Activated T-cell treated with anti-CD3 and anti-CD28 coated beads for 1 hour (primary cell): ENCODE data around the gene RRP7A.
"Not testable (repeated sequence)": the region's sequence is repeated elsewhere in the genome, so short reads cannot be mapped to it uniquely, and the experiment has no call there.

Source experiments
- DNase-seq: peaks from one replicate; pipeline ENCODE4 v3.0.0-alpha.2; 2020; ENCODE audit warnings: low read depth

Gene RRP7A

DNA sequence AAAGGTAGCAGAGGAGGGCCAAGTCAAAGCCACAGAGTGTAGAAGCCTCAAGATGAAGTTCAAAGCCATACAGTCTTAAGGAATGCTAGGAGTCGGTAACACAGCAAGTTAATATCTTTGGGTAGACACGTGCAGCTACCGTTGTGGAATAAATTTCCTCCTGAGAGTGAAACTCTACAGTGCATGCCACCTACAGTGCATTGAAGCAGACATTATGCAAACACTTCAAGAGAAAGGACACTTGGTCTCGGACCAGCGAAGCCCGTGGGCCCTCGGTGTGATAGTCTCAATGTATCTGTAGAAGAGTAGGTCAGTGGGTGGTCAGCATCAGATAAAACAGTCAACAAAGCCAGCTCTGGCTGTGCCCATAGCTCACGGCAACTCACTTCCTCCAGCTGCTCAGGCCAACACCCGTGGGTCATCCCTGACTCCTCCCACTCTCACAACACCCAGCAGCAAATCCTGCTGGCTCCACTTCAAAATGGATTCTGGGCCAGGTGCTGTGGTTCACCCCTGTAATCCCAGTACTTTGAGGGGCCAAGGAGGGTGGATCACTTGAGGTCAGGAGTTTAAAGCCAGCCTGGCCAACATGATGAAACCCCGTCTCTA is 24.0 kb downstream of the RRP7A start:
- DNase-seq: not testable (repeated sequence)

DNA sequence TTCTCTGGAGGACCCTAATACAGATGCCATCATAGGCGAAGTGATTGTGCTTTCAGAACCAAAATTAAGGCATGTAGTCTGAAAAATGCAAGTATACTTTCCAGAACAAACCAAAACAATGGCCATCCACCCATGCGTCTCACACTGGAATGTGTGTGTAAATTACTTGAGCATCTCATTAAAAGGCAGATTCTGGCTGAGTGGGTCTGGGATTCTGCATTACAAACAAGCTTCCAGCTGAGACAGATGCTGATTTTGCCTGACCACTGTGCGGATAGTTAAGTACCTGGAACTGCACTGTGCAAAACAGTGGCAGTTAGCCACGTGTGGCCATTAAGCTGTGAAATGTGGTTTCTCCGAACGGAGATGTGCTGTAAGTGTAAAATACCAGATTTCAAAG is 26.2 kb downstream of the RRP7A start:
- DNase-seq: no peak

DNA sequence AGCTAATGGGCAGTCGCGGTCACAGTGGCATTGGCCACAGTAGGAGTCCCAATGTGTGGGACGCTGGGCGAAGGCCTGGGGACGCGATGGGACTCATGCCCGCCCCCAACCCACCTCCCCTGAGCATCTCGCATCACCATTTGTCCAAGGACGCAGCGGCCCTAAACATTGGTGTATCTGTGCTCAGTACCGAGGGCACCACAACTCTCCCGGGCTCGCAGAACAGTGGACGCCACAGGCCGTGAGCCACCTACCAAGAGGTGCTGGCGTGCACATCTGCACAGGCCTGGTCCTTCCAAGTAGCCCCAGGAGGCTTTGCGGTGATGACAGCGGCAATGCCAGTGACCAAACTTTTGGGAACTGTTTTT is 27.3 kb downstream of the RRP7A start:
- DNase-seq: no peak

DNA sequence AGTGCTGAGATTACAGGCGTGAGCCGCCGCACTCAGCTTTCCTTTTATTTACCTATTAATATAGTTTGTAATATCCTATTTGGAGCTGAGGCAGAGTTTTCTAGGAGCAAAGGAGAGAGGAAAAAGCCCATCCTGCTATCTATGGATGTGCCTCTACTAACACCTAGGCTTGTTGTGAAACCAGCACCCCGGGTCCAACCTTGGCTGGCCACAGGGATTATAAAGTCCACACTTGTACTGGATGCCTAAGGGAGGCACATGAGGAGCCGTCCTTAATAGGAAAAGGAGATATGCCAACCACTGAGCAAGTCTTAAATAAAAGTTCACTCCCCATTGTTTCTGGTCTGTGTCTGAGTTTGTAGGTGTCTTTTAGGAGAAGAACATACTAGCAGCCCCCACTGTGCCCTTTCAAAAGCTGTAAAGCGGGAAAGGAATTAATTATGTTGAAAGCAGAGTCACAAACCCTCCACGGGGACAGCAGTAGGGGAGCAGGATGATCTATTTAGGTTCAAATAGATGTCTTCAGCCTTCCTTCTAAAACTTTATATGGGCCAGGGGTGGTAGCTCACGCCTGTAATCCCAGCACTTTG is 29.3 kb downstream of the RRP7A start:
- DNase-seq: no peak

DNA sequence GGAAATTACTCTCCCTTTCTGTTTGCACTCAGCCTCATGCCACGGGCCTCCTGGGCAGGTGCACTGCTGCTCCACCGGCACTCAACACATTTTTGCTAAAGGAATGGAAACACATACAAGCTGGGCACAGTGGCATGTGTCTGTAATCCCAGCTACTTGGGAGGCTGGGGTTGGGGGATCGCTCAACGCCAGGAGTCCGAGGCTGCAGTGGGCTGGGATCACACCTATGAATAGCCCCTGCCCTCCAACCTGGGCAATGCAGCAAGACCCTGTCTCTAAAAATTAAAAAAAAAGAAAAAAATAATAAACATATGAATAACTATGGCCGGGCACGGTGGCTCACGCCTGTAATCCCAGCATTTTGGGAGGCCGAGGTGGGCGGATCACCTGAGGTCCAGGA is 30.6 kb downstream of the RRP7A start:
- no peak for DNase-seq

DNA sequence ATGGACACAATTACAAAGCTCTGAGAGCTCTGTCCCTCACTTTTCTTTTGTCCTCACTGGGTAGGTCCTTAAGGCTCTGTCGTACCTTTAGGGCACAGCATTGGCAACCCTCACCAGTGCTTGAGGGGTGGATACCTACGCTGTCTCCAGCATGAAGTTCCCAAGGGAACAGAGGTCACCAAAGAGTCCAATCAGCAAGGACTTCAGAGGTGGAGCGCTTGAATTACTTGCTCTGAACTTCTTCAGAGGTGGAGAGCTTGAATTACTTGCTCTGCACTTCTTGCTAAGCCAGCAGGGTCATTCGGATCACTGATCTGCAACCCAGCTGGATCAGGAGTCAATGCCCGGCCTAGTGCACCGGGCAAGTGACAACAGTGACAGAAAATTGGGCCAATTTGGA is 35.1 kb downstream of the RRP7A start:
- DNase-seq: no peak

DNA sequence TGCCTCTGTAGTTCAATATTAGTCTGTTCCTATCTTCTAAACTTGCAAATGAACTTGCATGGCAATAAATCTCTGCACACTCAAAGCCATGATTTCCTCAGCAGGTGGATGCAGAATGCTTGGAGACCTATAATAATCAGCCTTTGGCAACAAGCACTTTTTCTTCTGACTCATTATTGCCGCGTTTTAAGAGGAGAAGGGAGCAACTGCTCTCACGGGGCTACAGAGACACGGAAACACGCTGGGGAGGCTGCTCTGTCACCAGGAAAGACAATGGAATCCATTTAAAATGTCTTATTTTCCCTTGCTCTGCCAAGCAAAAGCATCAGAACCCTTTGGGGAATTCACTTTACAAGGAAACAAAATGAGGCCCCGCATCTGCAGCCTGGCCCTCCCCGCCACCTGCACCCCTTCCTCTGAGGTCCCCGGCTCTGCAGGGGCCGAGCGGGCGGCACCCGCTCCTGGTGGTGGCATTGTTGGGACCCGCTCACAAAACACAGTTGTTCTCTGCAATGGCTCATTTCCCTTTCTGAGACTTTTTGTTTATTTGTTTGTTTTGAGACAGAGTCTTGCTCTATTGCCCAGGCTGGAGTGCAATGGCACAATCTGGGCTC is 35.9 kb downstream of the RRP7A start:
- DNase-seq: not testable (repeated sequence)

DNA sequence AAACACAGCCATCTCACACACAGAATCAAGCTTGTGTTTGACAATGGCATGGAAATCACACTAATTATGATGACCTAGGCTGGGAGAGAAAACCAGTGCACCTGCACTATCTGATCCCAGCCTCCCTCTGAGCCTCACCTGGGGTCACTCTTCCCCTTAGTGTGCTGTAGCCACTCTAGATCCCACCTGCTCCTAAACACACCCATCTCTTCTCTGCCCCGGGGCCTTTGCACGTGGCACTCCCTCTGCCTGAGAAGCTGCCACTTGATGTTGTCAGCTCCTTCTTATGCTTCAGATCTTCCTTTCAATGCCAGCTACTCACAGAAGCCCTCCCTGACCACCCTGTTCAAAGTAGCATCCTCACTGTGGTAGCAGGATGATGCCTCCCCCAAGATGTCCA is 44.5 kb downstream of the RRP7A start:
- DNase-seq: no peak

DNA sequence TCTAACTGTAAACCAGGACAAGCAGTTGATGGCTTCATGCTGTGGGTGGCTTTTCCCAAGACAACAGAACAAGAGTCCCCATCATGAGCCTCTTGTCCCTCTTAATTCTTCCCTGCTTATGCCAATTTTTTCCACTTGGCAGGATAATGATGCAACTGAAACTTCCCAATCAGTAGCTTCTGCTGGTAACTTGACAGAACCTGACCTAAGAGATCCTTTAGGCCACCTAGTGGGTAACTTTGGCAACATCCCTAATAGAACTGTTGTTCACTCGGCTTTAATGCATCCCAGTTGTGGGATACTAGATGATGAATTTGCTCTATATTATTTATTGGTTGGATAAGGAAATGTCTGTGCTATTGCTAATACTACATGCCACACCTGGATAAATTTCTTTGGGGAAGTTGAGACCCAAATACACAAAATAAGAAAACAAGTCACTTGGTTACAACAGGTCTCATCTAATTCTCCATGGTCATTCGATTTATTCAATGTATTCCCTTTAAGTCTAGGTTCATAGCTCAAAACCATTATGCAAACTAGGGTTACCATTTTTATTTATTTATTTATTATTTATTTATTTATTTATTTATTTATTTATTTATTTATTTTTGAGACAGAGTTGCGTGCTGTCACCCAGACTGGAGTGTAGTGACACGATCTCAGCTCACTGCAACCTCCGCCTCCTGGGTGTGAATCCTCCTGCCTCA is 46.0 kb downstream of the RRP7A start:
- no peak for DNase-seq

DNA sequence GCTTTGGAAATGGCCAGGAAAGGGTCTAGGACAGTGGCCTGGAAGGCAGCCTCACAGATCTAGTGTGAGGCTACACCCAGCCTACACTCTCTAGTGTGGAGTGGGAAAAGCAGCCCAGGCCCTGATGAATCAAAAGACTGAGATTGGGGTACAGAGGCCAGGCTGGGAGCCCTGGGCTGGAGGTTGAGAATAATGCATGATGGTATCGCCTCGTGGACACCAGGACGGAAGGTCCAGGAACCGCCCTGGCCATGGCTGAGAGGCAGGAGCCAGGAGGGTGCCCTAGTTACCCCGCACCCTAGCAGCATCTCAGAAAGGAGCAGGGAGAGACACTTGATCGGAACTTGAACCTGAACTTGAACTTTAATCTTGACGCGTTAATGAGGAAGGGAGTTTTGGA is 46.9 kb downstream of the RRP7A start:
- DNase-seq: no peak

DNA sequence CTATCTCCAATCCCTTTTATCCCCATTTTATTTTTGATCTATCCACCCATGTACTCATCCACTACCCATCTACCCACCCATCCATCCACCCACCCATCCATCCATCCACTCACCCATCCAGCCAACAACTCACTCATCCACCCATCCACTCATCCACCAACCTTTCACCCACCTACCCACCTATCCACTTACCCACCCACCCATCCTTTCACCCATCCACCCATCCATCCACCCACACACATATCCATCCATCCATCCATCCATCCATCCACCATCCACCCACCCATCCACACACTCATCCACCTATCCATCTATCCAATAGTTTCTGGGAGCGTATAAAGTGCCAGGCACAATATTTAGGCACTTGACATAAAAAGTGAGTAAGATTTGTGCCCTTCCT is 48.2 kb downstream of the RRP7A start:
- DNase-seq: no peak

DNA sequence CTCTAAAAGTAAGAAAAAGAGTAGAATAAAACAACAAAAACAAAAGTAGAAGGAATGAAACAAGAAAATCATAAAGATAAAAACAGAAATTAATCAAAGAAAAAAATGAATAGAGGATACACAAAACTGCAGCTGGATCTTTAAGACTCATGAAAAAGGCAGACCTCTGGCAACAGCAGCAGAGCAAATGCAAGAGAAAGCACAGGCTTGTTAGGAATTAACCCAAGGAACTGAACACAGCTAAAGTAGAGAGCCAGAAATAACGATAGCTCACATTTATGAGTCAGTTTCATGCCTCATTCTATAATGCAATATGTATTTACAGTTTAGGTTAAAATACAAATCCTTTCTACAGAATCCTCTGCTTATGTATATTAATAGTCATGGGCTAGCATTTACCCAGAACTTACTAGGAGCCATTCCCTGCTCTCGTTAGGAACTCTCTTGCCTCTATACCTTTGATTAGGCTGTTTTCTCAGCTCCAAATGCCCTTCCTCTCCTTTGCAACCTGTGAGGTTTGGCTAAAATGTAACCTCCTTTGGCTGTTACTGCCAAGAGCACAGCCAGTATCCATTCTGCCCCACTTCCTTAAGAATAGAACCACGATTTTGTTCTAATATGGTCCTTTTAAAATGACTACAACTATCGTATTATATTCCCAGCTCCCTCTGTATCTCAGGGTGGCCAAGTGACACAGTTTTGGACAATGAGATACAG is 49.1 kb downstream of the RRP7A start:
- DNase-seq: no peak

DNA sequence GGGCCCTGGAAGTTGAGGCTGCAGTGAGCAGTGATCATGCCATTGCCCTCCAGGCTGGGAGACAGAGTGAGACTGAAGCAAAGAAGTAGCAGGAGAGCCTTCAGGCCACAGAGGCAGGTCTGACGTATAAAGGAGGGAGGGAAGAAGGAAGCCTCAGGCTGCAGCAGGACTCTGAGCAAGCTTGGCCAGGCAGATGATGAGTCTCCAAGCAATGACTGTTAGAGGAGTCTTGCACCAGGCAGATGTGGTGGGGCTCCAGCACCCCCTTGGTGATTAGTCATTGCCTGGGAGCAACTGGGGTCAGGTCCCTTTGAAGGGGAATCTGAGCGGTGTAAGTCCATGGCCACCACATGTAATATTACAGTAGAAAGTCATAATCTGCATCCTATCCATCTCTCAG is 50.8 kb downstream of the RRP7A start:
- DNase-seq: no peak

DNA sequence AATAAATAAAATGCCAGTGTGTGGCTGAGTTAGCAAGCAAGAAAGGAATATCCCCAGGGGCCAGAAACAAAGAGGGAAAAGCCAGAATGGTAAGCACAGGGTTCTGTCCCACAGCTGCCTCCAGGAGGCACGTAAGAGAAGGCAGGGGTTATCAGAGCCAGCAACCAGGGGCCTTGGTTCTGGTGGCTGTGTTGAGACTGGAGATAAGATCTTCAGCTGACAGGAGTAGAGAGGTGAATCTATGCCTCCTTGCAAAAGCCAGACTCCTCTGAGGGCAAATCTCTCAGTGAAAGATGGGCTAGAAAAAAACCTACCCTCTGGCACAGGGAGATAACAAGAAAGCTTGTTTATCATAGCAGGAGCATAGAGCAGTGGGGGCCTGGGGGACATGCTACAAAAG is 57.6 kb downstream of the RRP7A start:
- no peak for DNase-seq

DNA sequence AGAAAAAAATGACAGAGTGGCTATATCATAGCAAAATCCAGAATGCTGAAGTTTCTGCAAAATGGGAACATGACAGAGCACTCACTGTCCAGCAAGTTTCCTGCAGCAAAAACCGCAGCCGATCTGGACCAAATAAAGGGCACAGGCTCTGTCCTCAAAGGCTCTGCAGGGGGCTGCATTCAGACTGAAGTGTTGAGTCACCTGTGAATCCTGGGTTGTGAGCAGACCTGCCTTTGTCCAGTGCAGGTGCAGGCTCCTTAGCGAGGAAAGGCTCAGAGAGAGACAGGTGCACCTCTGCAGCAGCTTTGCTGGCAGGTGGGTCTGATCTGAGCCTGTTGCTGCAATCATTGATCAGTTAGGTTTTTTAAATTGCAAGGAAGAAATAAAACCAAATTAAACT is 58.1 kb downstream of the RRP7A start:
- no peak for DNase-seq
